ENCODE measurements around the gene DNAI4. TPM values are rescaled to one million over a fixed set of nuclear protein-coding genes. Genes with fewer than 3 reads are reported as not detected.

DNAI4 gene
- total RNA-seq, 2 donors from 2014 or later = 4.6 to 6.7 TPM

GRCh38 chr1:66919828-66920227, 4.8 kb downstream of the DNAI4 start:
- Mint-ChIP-seq H3K27ac (no peak overlapping the region), H3K27me3 (ENCODE audit: insufficient read depth) (no peaks in the 10 kb centered on the region), H3K4me3 (no peak overlapping the region), H3K36me3 (ENCODE audit: low read depth) (peaks cover 31% of the 10 kb centered on the region), H3K9me3 (peaks cover 5% of the 10 kb centered on the region), H3K4me1 (peaks cover 20% of the 10 kb centered on the region)
- no peaks in the 10 kb centered on the region for H3K27me3 ChIP-seq (ENCODE audit: control insufficient read depth, insufficient read depth, low read length, poor library complexity, severe bottlenecking)
- no peak for DNase-seq
- 87 to 100% methylated on average over 1 to 3 of the region's 3 CpGs for WGBS, 2 experiments (ENCODE audit: insufficient coverage in 1 of 2, insufficient read length in 1 of 2)
- H3K27ac ChIP-seq (ENCODE audit: low read depth, low read length) = no peak overlapping the region
- H3K4me3 ChIP-seq (ENCODE audit: low read length) = no peak overlapping the region
- peaks cover 26% of the 10 kb centered on the region for H3K9me3 ChIP-seq (ENCODE audit: control insufficient read depth, low read length)
- H3K36me3 ChIP-seq (ENCODE audit: control insufficient read depth, insufficient read depth, low read length) = peaks cover 15% of the 10 kb centered on the region
- no peak overlapping the region for H3K9ac ChIP-seq (ENCODE audit: extremely low read depth, low read length, poor library complexity, severe bottlenecking)
- peaks cover 10% of the 10 kb centered on the region for H3K4me1 ChIP-seq (ENCODE audit: control insufficient read depth, insufficient read depth, low read length)
- TF ChIP-seq, protein P1, sequence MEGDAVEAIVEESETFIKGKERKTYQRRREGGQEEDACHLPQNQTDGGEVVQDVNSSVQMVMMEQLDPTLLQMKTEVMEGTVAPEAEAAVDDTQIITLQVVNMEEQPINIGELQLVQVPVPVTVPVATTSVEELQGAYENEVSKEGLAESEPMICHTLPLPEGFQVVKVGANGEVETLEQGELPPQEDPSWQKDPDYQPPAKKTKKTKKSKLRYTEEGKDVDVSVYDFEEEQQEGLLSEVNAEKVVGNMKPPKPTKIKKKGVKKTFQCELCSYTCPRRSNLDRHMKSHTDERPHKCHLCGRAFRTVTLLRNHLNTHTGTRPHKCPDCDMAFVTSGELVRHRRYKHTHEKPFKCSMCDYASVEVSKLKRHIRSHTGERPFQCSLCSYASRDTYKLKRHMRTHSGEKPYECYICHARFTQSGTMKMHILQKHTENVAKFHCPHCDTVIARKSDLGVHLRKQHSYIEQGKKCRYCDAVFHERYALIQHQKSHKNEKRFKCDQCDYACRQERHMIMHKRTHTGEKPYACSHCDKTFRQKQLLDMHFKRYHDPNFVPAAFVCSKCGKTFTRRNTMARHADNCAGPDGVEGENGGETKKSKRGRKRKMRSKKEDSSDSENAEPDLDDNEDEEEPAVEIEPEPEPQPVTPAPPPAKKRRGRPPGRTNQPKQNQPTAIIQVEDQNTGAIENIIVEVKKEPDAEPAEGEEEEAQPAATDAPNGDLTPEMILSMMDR (conservative IDR thresholded peaks at IDR 0.05) = no peak

GRCh38 chr1:66919063-66919462, 5.6 kb downstream of the DNAI4 start:
- H3K27me3 Mint-ChIP-seq (ENCODE audit: insufficient read depth) = no peaks in the 10 kb centered on the region
- 88% methylated on average over 1 of the region's 1 CpG; no CpG with 5 or more reads in 1 of the 2 experiments for WGBS, 2 experiments (ENCODE audit: insufficient coverage in 1 of 2, insufficient read length in 1 of 2)
- DNase-seq = no peak
- H3K4me3 Mint-ChIP-seq = no peak overlapping the region
- Histone ChIP-seq H3K27ac (ENCODE audit: low read depth, low read length) (no peak overlapping the region), H3K36me3 (ENCODE audit: control insufficient read depth, insufficient read depth, low read length) (peaks cover 15% of the 10 kb centered on the region), H3K4me1 (ENCODE audit: control insufficient read depth, insufficient read depth, low read length) (peaks cover 10% of the 10 kb centered on the region), H3K4me3 (ENCODE audit: low read length) (no peak overlapping the region), H3K9ac (ENCODE audit: extremely low read depth, low read length, poor library complexity, severe bottlenecking) (no peak overlapping the region), H3K27me3 (ENCODE audit: control insufficient read depth, insufficient read depth, low read length, poor library complexity, severe bottlenecking) (no peaks in the 10 kb centered on the region), H3K9me3 (ENCODE audit: control insufficient read depth, low read length) (peaks cover 26% of the 10 kb centered on the region)
- peaks cover 5% of the 10 kb centered on the region for H3K9me3 Mint-ChIP-seq
- no peak overlapping the region for H3K27ac Mint-ChIP-seq
- TF ChIP-seq, protein P1 (conservative IDR thresholded peaks at IDR 0.05) = no peak
- peaks cover 31% of the 10 kb centered on the region for H3K36me3 Mint-ChIP-seq (ENCODE audit: low read depth)
- peaks cover 20% of the 10 kb centered on the region for H3K4me1 Mint-ChIP-seq

DNA sequence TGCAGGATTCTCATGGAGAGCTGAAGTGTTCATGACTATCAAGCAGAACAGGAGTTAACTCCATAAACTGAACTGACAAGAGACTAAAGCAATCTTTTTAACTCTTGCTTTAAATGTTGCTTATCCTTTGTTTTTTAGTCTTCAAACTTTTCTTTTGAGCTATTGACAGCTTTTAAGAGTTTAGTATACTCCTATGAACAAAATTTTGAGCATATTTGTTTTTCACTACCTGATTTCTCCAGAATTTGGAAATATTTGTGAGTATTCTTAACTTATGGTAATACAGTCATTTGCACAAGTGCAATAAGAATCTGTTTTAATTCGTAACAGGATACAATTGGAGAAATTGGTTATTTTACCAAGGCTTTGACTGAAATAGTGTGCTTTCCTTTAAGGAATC, 7.2 kb downstream of the DNAI4 start:
- Mint-ChIP-seq H3K9me3 (peaks cover 5% of the 10 kb centered on the region), H3K36me3 (ENCODE audit: low read depth) (peaks cover 36% of the 10 kb centered on the region), H3K27ac (no peak overlapping the region), H3K4me1 (peaks cover 13% of the 10 kb centered on the region), H3K27me3 (ENCODE audit: insufficient read depth) (no peaks in the 10 kb centered on the region), H3K4me3 (no peak overlapping the region)
- Histone ChIP-seq H3K36me3 (ENCODE audit: control insufficient read depth, insufficient read depth, low read length) (peaks cover 15% of the 10 kb centered on the region), H3K9me3 (ENCODE audit: control insufficient read depth, low read length) (peaks cover 26% of the 10 kb centered on the region), H3K27me3 (ENCODE audit: control insufficient read depth, insufficient read depth, low read length, poor library complexity, severe bottlenecking) (no peaks in the 10 kb centered on the region), H3K4me3 (ENCODE audit: low read length) (peak overlapping the region; percentile 48), H3K9ac (ENCODE audit: extremely low read depth, low read length, poor library complexity, severe bottlenecking) (no peak overlapping the region), H3K27ac (ENCODE audit: low read depth, low read length) (no peak overlapping the region), H3K4me1 (ENCODE audit: control insufficient read depth, insufficient read depth, low read length) (peaks cover 6% of the 10 kb centered on the region)
- DNase-seq = no peak
- TF ChIP-seq, protein P1 (conservative IDR thresholded peaks at IDR 0.05) = no peak
- 94 to 100% methylated on average over 1 of the region's 1 CpG for WGBS, 2 experiments (ENCODE audit: insufficient coverage in 1 of 2, insufficient read length in 1 of 2)
